Measurements from ENCODE around the gene FHIP2A. TPM values are rescaled to one million over a fixed set of nuclear protein-coding genes. Genes with fewer than 3 reads are reported as not detected.
A peak's percentile ranks its signal among the peaks of the same experiment; 100 is the strongest.
"Not testable (repeated sequence)": the region's sequence is repeated elsewhere in the genome, so short reads cannot be mapped to it uniquely, and the experiment has no call there.

Gene FHIP2A
- total RNA-seq, 3 donors from 2014 or later = 13.6 to 26.8 (median 14.8) TPM

- Mint-ChIP-seq H3K27me3 (ENCODE audit: low read depth) (no peaks in the 10 kb centered on the region), H3K4me3 (peak overlapping the region; percentile 24)
Observed at GRCh38 chr10:114856544-114857287, 35.1 kb downstream of the FHIP2A start.

DNA sequence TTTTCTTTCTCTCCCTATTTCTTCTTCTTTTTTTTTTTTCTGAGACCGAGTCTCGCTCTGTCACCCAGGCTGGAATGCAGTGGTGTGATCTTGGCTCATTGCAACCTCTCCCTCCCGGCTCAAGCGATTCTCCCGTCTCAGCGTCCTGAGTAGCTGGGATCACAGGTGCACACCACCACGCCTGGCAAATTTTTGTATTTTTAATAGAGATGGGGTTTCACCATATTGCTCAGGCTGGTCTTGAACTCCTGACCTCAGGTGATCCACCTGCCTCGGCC lies 35.6 kb downstream of the FHIP2A start:
- not testable (repeated sequence) for H3K9me3 Mint-ChIP-seq; H3K4me3 Mint-ChIP-seq; DNase-seq; H3K27me3 Mint-ChIP-seq (ENCODE audit: low read depth); ATAC-seq
- Mint-ChIP-seq H3K4me1 (ENCODE audit: low read depth) (peaks cover 25% of the 10 kb centered on the region), H3K36me3 (ENCODE audit: insufficient read depth) (peaks cover 36% of the 10 kb centered on the region)

More at GRCh38 chr10:114856544-114857287, 35.1 kb downstream of the FHIP2A start:
- peaks cover 38% of the 10 kb centered on the region for H3K36me3 Mint-ChIP-seq (ENCODE audit: insufficient read depth)
- ATAC-seq (peak; percentile 75 to 81), DNase-seq (no peak)
- H3K9me3 Mint-ChIP-seq = no peaks in the 10 kb centered on the region
- peaks cover 25% of the 10 kb centered on the region for H3K4me1 Mint-ChIP-seq (ENCODE audit: low read depth)

DNA sequence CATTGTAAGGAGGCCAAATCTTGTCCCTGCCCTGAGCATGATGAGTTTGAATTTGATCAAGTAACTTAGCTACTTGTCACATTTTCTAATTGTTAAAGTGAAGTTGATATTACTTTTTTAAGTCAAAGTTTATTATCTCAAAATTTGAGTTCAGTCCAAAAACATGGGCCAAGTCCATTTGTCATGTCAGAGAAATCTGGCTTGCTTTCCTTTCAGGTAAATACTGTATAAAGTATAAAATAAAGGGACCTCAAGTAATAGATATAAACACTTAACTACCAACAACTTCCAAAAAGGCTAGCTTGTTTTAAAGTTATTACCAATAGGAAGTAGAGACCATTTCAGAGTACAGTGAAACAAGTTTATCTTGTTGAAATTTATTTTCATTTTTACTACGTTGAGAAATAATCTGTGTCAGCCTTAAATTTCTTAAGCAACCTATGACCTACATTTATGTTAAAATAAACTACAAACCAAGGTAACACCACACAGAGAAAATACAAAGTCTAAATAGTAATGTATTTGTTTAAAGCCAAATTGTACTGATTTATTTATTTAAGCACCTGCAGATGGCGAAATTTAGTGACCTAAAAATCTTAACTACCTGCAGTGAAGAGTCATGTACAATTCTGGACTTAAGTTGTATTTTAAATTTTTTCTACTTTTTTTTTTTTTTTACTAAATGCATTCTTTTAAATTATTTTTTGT lies 36.5 kb downstream of the FHIP2A start:
- Mint-ChIP-seq H3K36me3 (ENCODE audit: insufficient read depth) (peaks cover 36% of the 10 kb centered on the region), H3K4me3 (no peak overlapping the region), H3K4me1 (ENCODE audit: low read depth) (peaks cover 25% of the 10 kb centered on the region), H3K9me3 (no peaks in the 10 kb centered on the region), H3K27me3 (ENCODE audit: low read depth) (no peaks in the 10 kb centered on the region)
- DNase-seq (no peak), ATAC-seq (no peak)

DNA sequence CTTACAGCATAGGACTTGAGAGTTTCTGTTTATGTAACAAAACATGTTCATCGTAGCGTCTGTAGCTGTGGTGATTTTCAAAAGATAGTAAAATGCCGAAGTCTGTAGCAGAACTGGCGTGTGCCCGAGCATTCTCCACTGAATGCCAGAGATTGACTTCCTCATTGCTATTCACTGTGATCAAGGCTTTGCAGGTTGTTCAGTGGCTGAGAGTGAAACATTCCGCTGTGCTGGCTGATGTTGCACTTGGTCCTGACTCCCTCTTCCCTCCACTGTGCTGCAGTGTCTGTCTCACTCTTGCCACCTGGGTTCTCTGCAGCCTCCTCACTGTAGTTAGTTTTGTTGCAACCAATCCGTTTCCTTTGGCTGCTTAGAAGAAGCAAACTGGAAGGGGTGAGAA lies 37.6 kb downstream of the FHIP2A start:
- Mint-ChIP-seq H3K4me3 (no peak overlapping the region), H3K27me3 (ENCODE audit: low read depth) (no peaks in the 10 kb centered on the region)

DNA sequence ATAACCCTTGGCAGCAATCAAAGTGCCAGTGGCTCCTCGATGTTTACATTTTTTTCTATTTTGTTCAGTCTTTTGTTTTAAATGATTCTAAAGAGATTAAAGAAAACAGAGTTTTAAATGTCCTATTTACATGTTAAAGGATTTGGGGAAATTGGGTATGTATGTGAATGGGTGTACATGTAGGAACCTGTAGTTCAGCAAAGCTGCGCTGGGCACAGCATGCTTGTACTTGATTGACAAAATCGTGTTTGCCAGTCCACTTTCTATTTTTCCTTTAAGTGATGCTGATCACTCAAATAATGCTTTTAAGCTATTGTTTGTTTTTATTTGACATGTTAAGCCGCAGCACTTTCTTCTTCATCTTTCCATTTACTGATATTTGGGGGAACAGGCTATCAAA lies 40.9 kb downstream of the FHIP2A start:
- no peak overlapping the region for H3K4me3 Mint-ChIP-seq

More for the DNA sequence above, 37.6 kb downstream of the FHIP2A start:
- DNase-seq (no peak), ATAC-seq (no peak)
- peaks cover 25% of the 10 kb centered on the region for H3K4me1 Mint-ChIP-seq (ENCODE audit: low read depth)
- peaks cover 40% of the 10 kb centered on the region for H3K36me3 Mint-ChIP-seq (ENCODE audit: insufficient read depth)
- H3K9me3 Mint-ChIP-seq = no peaks in the 10 kb centered on the region

DNA sequence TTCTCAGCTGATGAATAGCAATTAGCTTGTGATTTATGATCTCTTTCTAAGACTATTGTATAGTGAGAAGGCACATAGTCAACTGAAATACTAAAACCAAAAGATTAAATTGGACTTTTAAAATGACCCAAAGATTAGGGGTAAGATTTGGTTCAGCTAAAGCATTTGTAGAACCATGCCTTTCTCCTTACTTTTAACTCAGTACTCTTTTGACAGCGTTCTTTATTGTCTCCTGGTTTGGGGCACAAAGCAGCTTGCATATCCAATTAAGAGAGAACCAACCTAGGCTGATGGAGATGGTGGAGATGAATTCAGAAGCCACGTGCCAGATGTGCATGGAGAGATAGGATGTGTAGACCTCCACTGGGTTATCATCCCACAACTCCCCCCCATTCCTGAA lies 45.8 kb downstream of the FHIP2A start:
- H3K4me3 Mint-ChIP-seq = no peak overlapping the region
- ATAC-seq = no peak
- H3K9me3 Mint-ChIP-seq = peaks cover 4% of the 10 kb centered on the region
- H3K27me3 Mint-ChIP-seq (ENCODE audit: low read depth) = peaks cover 6% of the 10 kb centered on the region
- no peaks in the 10 kb centered on the region for H3K4me1 Mint-ChIP-seq (ENCODE audit: low read depth)
- peaks cover 19% of the 10 kb centered on the region for H3K36me3 Mint-ChIP-seq (ENCODE audit: insufficient read depth)
- DNase-seq = no peak

More for the DNA sequence above, 40.9 kb downstream of the FHIP2A start:
- no peak for DNase-seq
- Mint-ChIP-seq H3K36me3 (ENCODE audit: insufficient read depth) (peaks cover 36% of the 10 kb centered on the region), H3K9me3 (peaks cover 4% of the 10 kb centered on the region), H3K4me1 (ENCODE audit: low read depth) (peaks cover 4% of the 10 kb centered on the region), H3K27me3 (ENCODE audit: low read depth) (no peaks in the 10 kb centered on the region)
- ATAC-seq = no peak

DNA sequence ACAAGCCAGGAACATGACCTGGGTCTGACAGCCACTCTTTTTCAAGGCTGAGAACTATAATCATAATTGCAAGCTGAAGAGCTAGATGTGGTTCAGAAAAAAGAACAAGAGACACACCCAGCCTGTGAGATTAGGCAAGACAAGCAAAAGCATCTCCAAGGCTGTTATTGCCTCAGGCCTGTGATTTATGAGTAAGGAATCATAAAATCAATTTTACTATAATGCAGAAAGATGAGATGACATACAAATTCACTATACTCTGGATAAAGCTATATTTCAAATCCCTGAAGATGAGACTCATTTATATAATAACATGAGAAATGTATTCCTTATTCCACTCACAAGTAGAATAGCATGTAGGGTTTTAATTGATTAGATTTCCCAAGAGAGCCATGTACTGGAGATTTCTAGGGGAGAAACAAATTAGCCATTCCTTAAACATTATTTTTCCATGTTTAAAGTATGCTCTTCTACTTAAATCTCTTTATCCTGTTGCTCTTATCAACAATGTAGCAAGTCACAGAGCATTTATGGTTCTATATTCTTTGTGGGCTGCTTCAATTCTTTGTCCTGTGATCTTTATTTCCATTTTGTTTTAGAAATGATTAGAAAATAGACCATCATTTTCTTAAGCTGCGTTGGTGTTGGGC lies 47.4 kb downstream of the FHIP2A start:
- Mint-ChIP-seq H3K27me3 (ENCODE audit: low read depth) (peaks cover 6% of the 10 kb centered on the region), H3K9me3 (peaks cover 9% of the 10 kb centered on the region), H3K36me3 (ENCODE audit: insufficient read depth) (peaks cover 14% of the 10 kb centered on the region), H3K4me3 (no peak overlapping the region), H3K4me1 (ENCODE audit: low read depth) (no peaks in the 10 kb centered on the region)
- DNase-seq (no peak), ATAC-seq (no peak)

DNA sequence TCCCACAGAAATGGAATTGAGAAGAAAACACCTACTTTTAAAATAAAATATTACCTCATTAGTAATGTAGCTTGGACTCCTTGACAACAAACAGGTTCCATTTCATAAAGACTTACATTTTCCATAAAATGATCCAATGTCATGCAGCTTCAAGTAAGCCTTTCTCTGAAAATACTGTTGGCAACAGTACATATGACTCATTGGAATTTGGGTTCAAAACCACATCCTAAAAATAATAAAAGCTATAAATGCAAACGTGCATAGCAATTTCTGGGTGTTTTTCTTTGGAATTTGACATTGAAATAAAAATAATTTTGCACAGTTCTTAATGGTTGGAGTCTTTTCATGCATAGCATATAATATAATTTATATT lies 47.9 kb downstream of the FHIP2A start:
- H3K9me3 Mint-ChIP-seq = peaks cover 9% of the 10 kb centered on the region
- H3K4me1 Mint-ChIP-seq (ENCODE audit: low read depth) = no peaks in the 10 kb centered on the region
- H3K36me3 Mint-ChIP-seq (ENCODE audit: insufficient read depth) = peaks cover 9% of the 10 kb centered on the region
- DNase-seq = no peak
- no peak overlapping the region for H3K4me3 Mint-ChIP-seq
- ATAC-seq = no peak
- H3K27me3 Mint-ChIP-seq (ENCODE audit: low read depth) = peaks cover 7% of the 10 kb centered on the region

- peaks cover 15% of the 10 kb centered on the region for H3K27me3 Mint-ChIP-seq (ENCODE audit: low read depth)
- peaks cover 4% of the 10 kb centered on the region for H3K4me1 Mint-ChIP-seq (ENCODE audit: low read depth)
- DNase-seq (no peak), ATAC-seq (no peak)
- peaks cover 9% of the 10 kb centered on the region for H3K9me3 Mint-ChIP-seq
- H3K4me3 Mint-ChIP-seq = no peak overlapping the region
- H3K36me3 Mint-ChIP-seq (ENCODE audit: insufficient read depth) = peaks cover 5% of the 10 kb centered on the region
Observed at GRCh38 chr10:114870486-114870885, 48.9 kb downstream of the FHIP2A start.

GRCh38 chr10:114871379-114871778 lies 49.8 kb downstream of the FHIP2A start:
- H3K36me3 Mint-ChIP-seq (ENCODE audit: insufficient read depth) = no peaks in the 10 kb centered on the region
- peaks cover 24% of the 10 kb centered on the region for H3K27me3 Mint-ChIP-seq (ENCODE audit: low read depth)
- DNase-seq = no peak
- H3K4me1 Mint-ChIP-seq (ENCODE audit: low read depth) = peaks cover 4% of the 10 kb centered on the region
- no peak overlapping the region for H3K4me3 Mint-ChIP-seq
- no peak for ATAC-seq
- H3K9me3 Mint-ChIP-seq = peaks cover 5% of the 10 kb centered on the region

Other genes starting within 250 kb of the FHIP2A start
- gene ABLIM1, start 163.5 kb upstream of the FHIP2A start, total RNA-seq = 10 to 100 TPM; 68.1 to 83.2 (median 76.2) TPM
- gene TRUB1, start 116.4 kb downstream of the FHIP2A start, total RNA-seq = 10 to 100 TPM; 20.3 to 26.9 (median 26.7) TPM